ENCODE data around the gene TRIM17. TPM values are rescaled to one million over a fixed set of nuclear protein-coding genes. Genes with fewer than 3 reads are reported as not detected.

TRIM17 gene
- total and polyA plus RNA-seq, 2 of the 13 experiments (the other 11 are each of a cell fraction or from before 2014, with no cell fraction given): 0.32 to 0.64 TPM

- no peak for DNase-seq (ENCODE audit: low spot score)
- TF ChIP-seq SRSF1 (optimal IDR thresholded peaks at IDR 0.05; ENCODE audit: low read depth, low read length) (no peak), NFKBIZ (CRISPR knock-in tag; IDR thresholded peaks at IDR 0.05) (no peak), HOXA5 (CRISPR knock-in tag; IDR thresholded peaks at IDR 0.05) (no peak), KMT2B (CRISPR knock-in tag; IDR thresholded peaks at IDR 0.05) (no peak), ZFYVE20 (CRISPR knock-in tag; IDR thresholded peaks at IDR 0.05; ENCODE audit: borderline replicate concordance, low read depth) (no peak), NFE2L2 (IDR thresholded peaks at IDR 0.05; ENCODE audit: low read length) (no peak), PCBP2 (optimal IDR thresholded peaks at IDR 0.05; ENCODE audit: low read depth, low read length, poor library complexity, severe bottlenecking) (no peak), NONO (IDR thresholded peaks at IDR 0.05) (no peak), NONO (CRISPR knock-in tag; conservative IDR thresholded peaks at IDR 0.05) (no peak), POGK (CRISPR knock-in tag; conservative IDR thresholded peaks at IDR 0.05) (no peak), ETV5 (CRISPR knock-in tag; IDR thresholded peaks at IDR 0.05; ENCODE audit: borderline replicate concordance) (no peak), ZNF33A (CRISPR knock-in tag; IDR thresholded peaks at IDR 0.05; ENCODE audit: borderline replicate concordance) (no peak), FOSL2 (CRISPR knock-in tag; IDR thresholded peaks at IDR 0.05) (no peak), ZNF282 (IDR thresholded peaks at IDR 0.05; ENCODE audit: partially characterized antibody) (no peak), PBX2 (CRISPR knock-in tag; IDR thresholded peaks at IDR 0.05) (no peak), PHF20 (CRISPR knock-in tag; IDR thresholded peaks at IDR 0.05) (no peak), ZNF160 (CRISPR knock-in tag; IDR thresholded peaks at IDR 0.05) (no peak), ZNF800 (CRISPR knock-in tag; IDR thresholded peaks at IDR 0.05) (no peak), ELF1 (CRISPR knock-in tag; IDR thresholded peaks at IDR 0.05) (no peak)
- no peaks in the 10 kb centered on the region for H3K36me3 ChIP-seq (replicated peaks in 1 of 2; ENCODE audit: control insufficient read depth in 1 of 2, insufficient read depth in 2 of 2, low read length in 2 of 2)
- no peaks in the 10 kb centered on the region for H3K9me3 ChIP-seq (ENCODE audit: low read length)
- no peaks in the 10 kb centered on the region for H4K20me1 ChIP-seq (ENCODE audit: insufficient read depth, low read length)
- ChIA-PET CTCF (ENCODE audit: low intra/inter-chr PET ratio, low total read pairs) (no interaction called here), POLR2A (no interaction called here)
- BruUV-seq (replicated peaks): no TSS peak
- FAIRE-seq: no peak
- H3K27ac ChIP-seq (ENCODE audit: extremely low read length, insufficient read depth, low read length): no peak overlapping the region
- intact Hi-C loops (cut with micrococcal nuclease; ENCODE audit: unreplicated experiment): no loop called here
- no peak overlapping the region for H2AFZ ChIP-seq (ENCODE audit: low read length)
- H3K9ac ChIP-seq (ENCODE audit: insufficient read depth, low read depth, low read length): no peak overlapping the region
- 75% methylated on average over 33 of the region's 33 CpGs for WGBS (ENCODE audit: low lambda C conversion rate)
- no peaks in the 10 kb centered on the region for H3K79me2 ChIP-seq (ENCODE audit: insufficient read depth, low read length)
- peaks cover 5% of the 10 kb centered on the region; the same call in 1 of the 2 replicates for H3K4me1 ChIP-seq (ENCODE audit: insufficient read depth, low read length)
- peaks cover 5 to 50% of the 10 kb centered on the region in 2 experiments; a peak in 4 of 5 replicates for H3K27me3 ChIP-seq (ENCODE audit: control insufficient read depth in 1 of 2, insufficient read depth in 2 of 2, low read length in 2 of 2)
- in situ Hi-C loops (cut with HindIII; ENCODE audit: extremely low pct_ligation_motif_present, low pct_unique_long_range_greater_than_20kb): no loop called here
- H3K4me2 ChIP-seq (ENCODE audit: low read depth, low read length): no peak overlapping the region
- H3K4me3 ChIP-seq (replicated peaks in 1 of 3; ENCODE audit: insufficient read depth in 1 of 3, low read depth in 2 of 3, low read length in 3 of 3): no peak overlapping the region
- no peak for ATAC-seq
These were observed 47.9 kb upstream of the TRIM17 start for GRCh38 chr1:228464487-228464983.
